GM18951 (cell line): Measurements from ENCODE around the gene TRIM14.
"Not testable (repeated sequence)": the region's sequence is repeated elsewhere in the genome, so short reads cannot be mapped to it uniquely, and the experiment has no call there.

Source experiments
- POLR2A ChIP-seq: IDR thresholded peaks from 4 replicates; pipeline ENCODE4 v1.6.1; 2011; ENCODE audit warnings: mild to moderate bottlenecking; ENCODE audit not compliant: insufficient read length, insufficient read depth; ENCODE audit errors: extremely low read depth
- in situ Hi-C: fragments of 300-500 bp; cut with MboI; formaldehyde crosslinking; loops from one replicate; pipeline ENCODE4 v1.12.0; 2022; ENCODE audit warnings: low sequenced_read_pairs, mixed read lengths, inconsistent platforms; ENCODE audit not compliant: unreplicated experiment

TRIM14 gene

DNA sequence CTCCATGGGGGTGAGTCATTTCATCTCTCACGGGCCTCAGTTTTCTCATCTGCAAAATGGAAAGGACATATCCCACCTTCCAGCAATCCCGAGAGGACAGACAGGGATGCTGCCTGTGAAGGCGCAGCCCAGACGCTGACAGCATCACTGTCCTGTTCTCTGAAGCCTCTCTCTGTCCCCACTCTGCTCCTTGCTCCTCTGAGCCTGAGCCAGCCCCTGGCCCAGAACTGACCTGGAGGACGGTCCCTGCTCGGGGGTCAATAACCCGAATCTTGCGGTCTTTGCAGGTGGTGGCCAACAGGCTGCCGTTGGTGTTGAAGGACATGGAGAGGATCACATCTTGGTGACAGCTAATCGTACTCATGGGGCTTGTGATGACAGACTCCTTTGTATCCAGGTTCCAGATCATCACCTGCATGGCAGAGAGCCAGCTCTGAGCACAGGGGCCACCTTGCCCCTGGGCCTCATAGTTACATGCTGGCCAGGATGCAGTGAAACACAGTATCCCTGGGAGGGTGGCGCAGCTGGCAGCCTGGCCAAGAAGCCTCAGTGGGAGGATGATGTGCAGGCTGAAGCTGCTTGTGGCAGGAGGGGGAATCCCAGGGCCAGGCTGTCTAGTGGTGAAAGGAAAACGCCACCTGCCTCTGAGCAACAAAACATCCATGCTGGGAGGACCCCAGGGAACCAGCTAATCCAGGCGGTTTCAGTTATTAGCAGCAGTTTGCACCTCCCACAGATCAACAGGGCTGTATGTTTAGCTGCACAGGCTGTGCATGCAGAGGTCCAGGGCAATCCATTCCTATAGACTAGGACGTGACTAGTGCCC is 14.0 kb upstream of the TRIM14 start:
- TF ChIP-seq POLR2A = no peak
- in situ Hi-C loops = no loop called here

DNA sequence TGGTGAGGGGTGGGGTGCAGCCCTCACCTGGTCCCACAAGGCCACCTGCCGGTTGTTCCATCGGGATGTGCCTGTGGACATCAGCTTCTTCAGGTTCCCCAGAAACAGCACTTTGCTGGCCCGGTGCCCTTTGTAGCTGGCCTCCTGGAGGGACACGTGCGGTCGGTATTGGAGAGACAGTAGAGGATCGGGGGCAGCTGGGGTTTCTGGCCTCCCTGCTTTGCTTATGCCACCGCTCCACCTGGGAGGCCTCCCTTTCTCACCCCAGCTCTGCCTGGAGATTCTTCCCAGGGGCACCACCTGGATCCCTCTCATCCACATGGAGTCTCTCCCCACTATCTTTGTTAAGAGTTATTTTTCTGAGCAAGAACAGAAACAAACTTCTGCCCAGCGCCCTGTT is 13.1 kb upstream of the TRIM14 start:
- no peak for TF ChIP-seq POLR2A
- in situ Hi-C loops = no loop called here

DNA sequence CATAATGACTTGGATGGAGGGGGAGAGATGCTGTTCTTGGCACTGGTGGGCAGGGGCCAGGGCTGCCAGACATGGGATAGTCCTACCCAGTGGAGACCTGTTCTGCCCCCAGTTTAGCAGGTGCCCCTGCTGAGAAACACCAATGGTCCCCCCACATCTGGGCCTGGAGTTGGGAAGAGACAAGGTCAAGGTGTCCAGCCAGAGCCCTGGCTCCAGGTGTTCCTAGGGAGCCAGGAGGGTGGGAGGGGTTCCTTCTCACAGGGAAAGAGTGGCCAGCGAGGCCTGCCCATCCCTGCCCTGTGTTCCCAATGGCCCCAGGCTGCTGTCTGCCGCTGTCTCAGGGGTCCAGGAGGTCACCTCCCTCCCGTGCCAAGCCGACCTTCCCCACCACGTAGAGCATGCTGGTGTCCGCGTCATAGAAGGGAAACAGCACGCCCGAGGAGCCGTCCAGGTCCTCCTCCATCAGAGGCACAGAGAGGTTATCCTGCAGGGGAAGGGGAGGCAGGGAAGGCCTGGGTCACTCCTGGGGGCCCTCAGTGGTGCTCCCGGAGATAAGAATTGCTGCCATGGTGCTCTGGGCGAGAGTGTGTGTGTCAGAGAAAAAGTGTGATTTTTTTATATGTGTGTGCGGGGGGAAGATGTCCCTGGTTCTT is 11.7 kb upstream of the TRIM14 start:
- in situ Hi-C loops = no loop called here
- TF ChIP-seq POLR2A = no peak

- in situ Hi-C loops = not testable (repeated sequence)
Measured at GRCh38 chr9:98130060-98130459, 11.0 kb upstream of the TRIM14 start.

DNA sequence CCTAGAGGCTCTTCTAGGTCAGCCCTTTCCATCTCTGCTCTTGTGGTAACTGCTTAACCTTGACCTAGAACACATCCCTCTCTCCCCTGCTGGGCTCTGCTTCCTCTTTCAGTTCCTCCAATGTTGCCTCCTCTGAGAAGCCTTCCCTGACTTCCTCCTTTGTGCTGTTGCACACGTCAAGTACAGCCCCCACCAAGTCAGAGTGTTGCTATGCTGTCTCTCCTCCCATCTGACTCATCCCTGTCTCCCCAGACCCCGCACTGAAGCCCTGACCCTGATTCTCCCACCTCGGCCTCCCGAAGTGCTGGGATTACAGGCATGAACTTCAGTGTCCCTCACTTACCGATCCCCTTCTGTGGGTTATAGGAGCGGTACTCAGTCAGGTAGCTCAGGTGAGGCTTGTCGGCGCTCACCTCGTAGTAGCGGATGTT is 10.4 kb upstream of the TRIM14 start:
- no peak for TF ChIP-seq POLR2A
- in situ Hi-C loops = no loop called here

GRCh38 chr9:98128316-98128715 is 9.3 kb upstream of the TRIM14 start:
- TF ChIP-seq POLR2A = no peak
- in situ Hi-C loops = no loop called here

- TF ChIP-seq POLR2A = no peak
- in situ Hi-C loops = no loop called here
Measured at GRCh38 chr9:98127226-98127625, 8.2 kb upstream of the TRIM14 start.

DNA sequence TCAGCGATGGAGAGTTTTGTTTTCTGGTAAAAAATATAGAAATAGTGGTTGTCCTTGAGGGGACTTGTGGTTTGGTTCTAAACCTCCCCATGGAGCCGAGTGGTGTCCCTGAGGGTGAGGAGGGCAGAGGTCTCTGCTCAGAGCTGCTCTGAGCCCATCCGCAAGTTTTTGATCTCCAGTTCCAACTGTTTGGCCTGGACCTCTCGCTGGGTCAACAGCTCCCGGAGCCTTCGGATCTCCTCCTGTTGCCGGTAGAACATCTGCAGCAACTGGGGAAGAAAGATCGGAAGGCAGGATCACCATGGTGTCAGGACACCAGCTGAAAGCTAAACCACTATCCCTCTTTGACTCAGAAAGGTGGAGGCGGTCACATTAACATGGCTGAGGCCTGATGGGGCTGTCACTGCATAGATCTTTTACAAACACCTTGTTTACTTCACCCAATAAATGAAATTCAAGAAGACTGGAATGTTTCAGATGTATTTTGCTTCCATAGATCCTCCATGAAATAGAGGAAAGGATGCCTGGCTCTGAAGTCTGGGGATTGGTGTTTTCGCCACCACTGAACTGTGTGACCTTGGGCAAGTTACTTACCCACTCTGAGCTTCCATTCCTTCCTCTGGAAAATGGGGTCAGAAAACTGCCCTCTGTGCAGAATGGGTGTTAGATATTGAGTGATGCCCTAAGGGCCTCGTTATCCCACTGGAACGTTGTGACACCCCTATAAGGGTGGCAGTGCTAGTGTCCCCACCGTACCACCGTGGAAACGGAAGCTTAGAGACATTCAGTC is 5.8 kb upstream of the TRIM14 start:
- TF ChIP-seq POLR2A = no peak
- in situ Hi-C loops = no loop called here

DNA sequence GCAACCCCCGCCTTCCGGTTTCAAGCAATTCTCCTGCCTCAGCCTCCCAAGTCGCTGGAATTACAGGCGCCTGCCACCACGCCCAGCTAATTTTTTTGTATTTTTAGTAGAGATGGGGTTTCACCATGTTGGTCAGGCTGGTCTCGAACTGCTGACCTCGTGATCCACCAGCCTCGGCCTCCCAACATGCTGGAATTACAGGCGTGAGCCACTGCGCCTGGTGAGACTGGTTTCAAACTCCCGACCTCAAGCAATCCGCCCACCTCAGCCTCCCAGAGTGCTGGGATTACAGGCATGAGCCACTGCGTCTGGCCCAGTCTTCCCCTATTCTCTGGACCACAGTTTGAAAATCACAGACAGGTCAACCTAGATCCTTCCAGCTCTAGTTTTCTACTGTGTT is 5.1 kb upstream of the TRIM14 start:
- in situ Hi-C loops = not testable (repeated sequence)

- in situ Hi-C loops = no loop called here
- TF ChIP-seq POLR2A = no peak
Measured at GRCh38 chr9:98121058-98121457, 2.0 kb upstream of the TRIM14 start.

GRCh38 chr9:98120476-98120875 is 1.5 kb upstream of the TRIM14 start:
- no peak for TF ChIP-seq POLR2A
- in situ Hi-C loops = no loop called here

DNA sequence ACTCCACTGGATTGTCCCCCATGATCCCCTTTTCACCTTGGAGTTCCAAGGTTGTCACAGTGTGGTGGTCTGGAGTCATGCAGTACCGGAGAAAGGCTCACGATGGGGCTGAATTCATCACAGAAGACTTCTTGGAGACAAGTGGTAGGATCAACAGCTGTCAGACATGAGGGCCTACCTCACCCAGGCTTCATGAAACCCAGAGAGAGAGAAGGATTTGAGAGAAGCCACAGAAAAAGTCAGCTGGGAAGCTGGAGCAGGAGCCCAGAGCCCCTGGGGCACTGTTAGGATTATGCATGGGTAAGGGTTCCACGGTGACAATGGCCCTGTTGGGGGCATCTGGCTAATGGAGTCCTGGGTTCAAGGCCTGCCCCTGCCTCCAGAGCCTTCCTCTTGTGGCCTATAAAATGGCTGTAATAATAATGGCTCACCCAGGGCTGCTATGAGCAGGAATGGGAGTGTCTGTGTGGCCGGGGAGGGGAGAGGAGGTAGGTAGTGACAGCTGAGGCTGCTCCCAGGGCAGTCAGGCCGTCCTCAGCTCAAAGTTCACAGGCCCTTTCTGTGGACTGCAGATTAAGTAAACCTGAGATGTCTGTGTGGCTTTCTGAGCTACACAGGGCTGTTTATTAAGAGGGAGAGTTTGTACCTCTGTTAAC is 910 bp downstream of the TRIM14 start:
- no peak for TF ChIP-seq POLR2A
- in situ Hi-C loops = no loop called here

- in situ Hi-C loops = not testable (repeated sequence)
Measured at GRCh38 chr9:98117097-98117496, 1.9 kb downstream of the TRIM14 start.
